B cell (primary cell): ENCODE results near the gene PTPRM. TPM values are rescaled to one million over a fixed set of nuclear protein-coding genes. Genes with fewer than 3 reads are reported as not detected.

Source experiments
- ATAC-seq: fragments of 200-7000 bp; cut with Tn5 transposase; one replicate; pipeline ENCODE4 v1.10.0; 2021; ENCODE audit warnings: low read depth, mild to moderate bottlenecking, moderate number of reproducible peaks, moderate library complexity
- CTCF ChIA-PET: fragments of 350-600 bp; sonication (Branson Sonifier 250); formaldehyde crosslinking; loops from one replicate; lab custom pipeline; 2021; ENCODE audit warnings: antibody characterized with exemption, inconsistent platforms; lab: Charles Lee
- POLR2A ChIA-PET: fragments of 350-600 bp; sonication (Branson Sonifier 250); formaldehyde crosslinking; loops from one replicate; lab custom pipeline; 2021; ENCODE audit warnings: antibody characterized with exemption; lab: Charles Lee
- DNase-seq: peaks from one replicate; pipeline ENCODE4 v3.0.0; 2013
- H2AFZ ChIP-seq: 2 replicates; pipeline ENCODE4 v1.6.1; 2012; ENCODE audit warnings: mild to moderate bottlenecking, low read depth, low read length; ENCODE audit not compliant: insufficient read depth, poor library complexity, severe bottlenecking
- H3K27ac ChIP-seq, 2 donors: 1 replicate in 1 of 2; 2 replicates in 1 of 2; pipeline ENCODE4 v1.5.1; 2012 to 2013; ENCODE audit warnings: low read length in 2 of 2, mild to moderate bottlenecking in 2 of 2, moderate library complexity in 1 of 2
- H3K27me3 ChIP-seq, 4 experiments: fragments of 200-600 bp in 1 of 4; sonication (generic) in 1 of 4; replicated peaks in 1 of 4; 1 replicate in 2 of 4; 2 replicates in 2 of 4; pipeline versions ENCODE4 v1.6.1 to v1.7.0; 2013 to 2016; ENCODE audit warnings: low read length in 3 of 4, mild to moderate bottlenecking in 2 of 4, mixed read lengths in 1 of 4, moderate library complexity in 1 of 4; ENCODE audit not compliant: insufficient read depth in 4 of 4, control insufficient read depth in 3 of 4; ENCODE audit errors: control extremely low read depth in 1 of 4
- H3K36me3 ChIP-seq, 2 experiments: replicated peaks in 1 of 2; 1 replicate in 1 of 2; 2 replicates in 1 of 2; pipeline versions ENCODE4 v1.6.1 to v1.7.1; 2013; ENCODE audit warnings: low read length in 1 of 2; ENCODE audit not compliant: insufficient read depth in 2 of 2, control insufficient read depth in 1 of 2; ENCODE audit errors: control extremely low read depth in 1 of 2, extremely low read depth in 1 of 2
- H3K4me1 ChIP-seq, 2 donors: fragments of 200-600 bp in 1 of 2; sonication (generic) in 1 of 2; 1 replicate in 1 of 2; 2 replicates in 1 of 2; pipeline versions ENCODE4 v1.5.1 to v1.6.1; 2013 to 2017; ENCODE audit warnings: low read length in 2 of 2; ENCODE audit not compliant: control insufficient read depth in 2 of 2, insufficient read depth in 2 of 2
- H3K4me2 ChIP-seq: replicated peaks from 2 replicates; pipeline ENCODE3; 2012; ENCODE audit warnings: mild to moderate bottlenecking, low read depth, low read length; ENCODE audit not compliant: poor library complexity, severe bottlenecking
- H3K4me3 ChIP-seq, 5 experiments: fragments of 200-600 bp in 1 of 5; sonication (generic) in 1 of 5; 1 replicate in 3 of 5; 2 replicates in 2 of 5; pipeline versions ENCODE4 v1.5.1 to v1.7.0; 2011 to 2016; ENCODE audit warnings: low read length in 4 of 5, mild to moderate bottlenecking in 4 of 5, low read depth in 2 of 5, control low read depth in 1 of 5, moderate library complexity in 1 of 5; ENCODE audit not compliant: insufficient read depth in 1 of 5; ENCODE audit errors: control extremely low read depth in 1 of 5, extremely low read depth in 1 of 5
- H3K79me2 ChIP-seq: fragments of 200-600 bp; sonication (generic); one replicate; pipeline ENCODE4 v1.6.0; 2016; ENCODE audit warnings: low read length; ENCODE audit not compliant: control insufficient read depth, insufficient read depth
- H3K9ac ChIP-seq: fragments of 200-600 bp; sonication (generic); 2 replicates; pipeline ENCODE4 v1.6.1; 2017; ENCODE audit warnings: mild to moderate bottlenecking, low read length, moderate library complexity
- H3K9me3 ChIP-seq, 3 donors: one replicate each; pipeline versions ENCODE4 v1.6.1 to v1.7.1; 2013; ENCODE audit warnings: low read length in 2 of 3; ENCODE audit not compliant: control insufficient read depth in 2 of 3, insufficient read depth in 1 of 3; ENCODE audit errors: control extremely low read depth in 1 of 3
- H4K20me1 ChIP-seq: 2 replicates; pipeline ENCODE4 v1.6.0; 2012; ENCODE audit warnings: mild to moderate bottlenecking, low read length; ENCODE audit not compliant: insufficient read depth, control insufficient read depth, poor library complexity, severe bottlenecking
- H3K27ac Mint-ChIP-seq: one replicate; pipeline ENCODE4 v1.8.0; 2021; ENCODE audit warnings: mixed read lengths
- H3K27me3 Mint-ChIP-seq: one replicate; pipeline ENCODE4 v1.8.0; 2021; ENCODE audit warnings: mixed read lengths
- H3K4me1 Mint-ChIP-seq: one replicate; pipeline ENCODE4 v1.8.0; 2021; ENCODE audit warnings: mixed read lengths
- H3K4me3 Mint-ChIP-seq: one replicate; pipeline ENCODE4 v1.8.0; 2021; ENCODE audit warnings: mixed read lengths
- H3K9me3 Mint-ChIP-seq: one replicate; pipeline ENCODE4 v1.8.0; 2022; ENCODE audit warnings: mixed read lengths; ENCODE audit not compliant: insufficient read depth
- EZH2 ChIP-seq: IDR thresholded peaks from 2 replicates; pipeline ENCODE4 v1.6.1; 2012; ENCODE audit warnings: borderline replicate concordance, low read depth, mild to moderate bottlenecking, moderate library complexity, low read length; ENCODE audit not compliant: insufficient read depth, poor library complexity, severe bottlenecking
- WGBS: methylation state at CpG from one replicate; pipeline ENCODE4 v1.1.5; 2013; ENCODE audit warnings: missing lambda C conversion rate; ENCODE audit not compliant: insufficient coverage; 5-methylcytosine and 5-hydroxymethylcytosine counted together
- intact Hi-C: fragments of 100-400 bp; cut with micrococcal nuclease; formaldehyde crosslinking; loops from one replicate; pipeline ENCODE4 v1.10.0; 2022
- polyA plus RNA-seq: library from polyadenylated mRNA; depleted of rRNA; stranded (reverse); fragments of >200 nt; gene quantifications from 2 replicates; pipeline ENCODE4 v1.2.3, GENCODE V29; 2012
- total RNA-seq, 2 donors: library from RNA; stranded (reverse); fragments of 120-200 nt in 1 of 2; gene quantifications; 1 replicate in 1 of 2; 2 replicates in 1 of 2; pipeline versions ENCODE4 v1.2.3 to v1.2.4, GENCODE V29; 2013 to 2022
- TF ChIP-seq, protein P1 (sequence below): fragments of 200-600 bp; IDR thresholded peaks from one replicate; pipeline ENCODE4 v1.8.0; 2022; ENCODE audit warnings: antibody characterized with exemption, mild to moderate bottlenecking

Gene PTPRM
- total and polyA plus RNA-seq, 2 donors (not counting 1 experiment from before 2014, with no cell fraction given) = 0.20 to 0.89 TPM

DNA sequence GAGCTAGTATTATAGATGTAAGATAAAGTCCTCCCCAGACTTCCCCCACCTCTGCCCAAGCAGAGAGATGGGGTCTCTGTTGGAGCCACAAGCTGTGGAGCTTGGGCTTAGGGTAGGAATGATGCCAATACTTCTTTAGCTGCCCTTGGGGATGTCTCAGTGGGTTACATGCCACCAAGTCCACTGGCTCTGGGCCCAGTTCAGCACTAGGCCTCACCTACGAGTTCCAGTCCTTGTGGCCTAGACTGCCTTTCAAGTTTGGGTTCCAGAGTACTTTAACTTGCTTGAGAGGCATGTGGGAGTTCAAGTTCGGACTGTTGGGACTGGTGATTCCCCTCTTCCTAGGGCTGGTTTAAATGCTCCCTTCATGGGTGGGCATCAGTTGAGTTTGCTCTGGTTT lies 272.4 kb downstream of the PTPRM start:
- H4K20me1 ChIP-seq = no peaks in the 10 kb centered on the region
- intact Hi-C loops = no loop called here
- H3K4me3 Mint-ChIP-seq = no peak overlapping the region
- ChIA-PET CTCF (no interaction called here), POLR2A (no interaction called here)
- H3K27me3 Mint-ChIP-seq = no peaks in the 10 kb centered on the region
- H3K4me3 ChIP-seq = no peak overlapping the region
- H3K9me3 Mint-ChIP-seq = peaks cover 4% of the 10 kb centered on the region
- H3K9me3 ChIP-seq = peaks cover 0 to 14% (median 2%) of the 10 kb centered on the region in 3 donors
- no peak for TF ChIP-seq EZH2
- TF ChIP-seq, protein P1, sequence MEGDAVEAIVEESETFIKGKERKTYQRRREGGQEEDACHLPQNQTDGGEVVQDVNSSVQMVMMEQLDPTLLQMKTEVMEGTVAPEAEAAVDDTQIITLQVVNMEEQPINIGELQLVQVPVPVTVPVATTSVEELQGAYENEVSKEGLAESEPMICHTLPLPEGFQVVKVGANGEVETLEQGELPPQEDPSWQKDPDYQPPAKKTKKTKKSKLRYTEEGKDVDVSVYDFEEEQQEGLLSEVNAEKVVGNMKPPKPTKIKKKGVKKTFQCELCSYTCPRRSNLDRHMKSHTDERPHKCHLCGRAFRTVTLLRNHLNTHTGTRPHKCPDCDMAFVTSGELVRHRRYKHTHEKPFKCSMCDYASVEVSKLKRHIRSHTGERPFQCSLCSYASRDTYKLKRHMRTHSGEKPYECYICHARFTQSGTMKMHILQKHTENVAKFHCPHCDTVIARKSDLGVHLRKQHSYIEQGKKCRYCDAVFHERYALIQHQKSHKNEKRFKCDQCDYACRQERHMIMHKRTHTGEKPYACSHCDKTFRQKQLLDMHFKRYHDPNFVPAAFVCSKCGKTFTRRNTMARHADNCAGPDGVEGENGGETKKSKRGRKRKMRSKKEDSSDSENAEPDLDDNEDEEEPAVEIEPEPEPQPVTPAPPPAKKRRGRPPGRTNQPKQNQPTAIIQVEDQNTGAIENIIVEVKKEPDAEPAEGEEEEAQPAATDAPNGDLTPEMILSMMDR = no peak
- no peak overlapping the region for H3K27ac Mint-ChIP-seq
- ATAC-seq (no peak), DNase-seq (no peak)
- no peak overlapping the region for H3K27ac ChIP-seq
- H3K4me2 ChIP-seq = no peak overlapping the region
- H3K36me3 ChIP-seq = no peaks in the 10 kb centered on the region
- no peaks in the 10 kb centered on the region for H3K4me1 Mint-ChIP-seq
- H3K9ac ChIP-seq = no peak overlapping the region
- 86% methylated on average over 2 of the region's 2 CpGs for WGBS
- no peaks in the 10 kb centered on the region for H3K79me2 ChIP-seq
- no peaks in the 10 kb centered on the region for H3K27me3 ChIP-seq
- H2AFZ ChIP-seq = no peak overlapping the region
- H3K4me1 ChIP-seq = no peaks in the 10 kb centered on the region

DNA sequence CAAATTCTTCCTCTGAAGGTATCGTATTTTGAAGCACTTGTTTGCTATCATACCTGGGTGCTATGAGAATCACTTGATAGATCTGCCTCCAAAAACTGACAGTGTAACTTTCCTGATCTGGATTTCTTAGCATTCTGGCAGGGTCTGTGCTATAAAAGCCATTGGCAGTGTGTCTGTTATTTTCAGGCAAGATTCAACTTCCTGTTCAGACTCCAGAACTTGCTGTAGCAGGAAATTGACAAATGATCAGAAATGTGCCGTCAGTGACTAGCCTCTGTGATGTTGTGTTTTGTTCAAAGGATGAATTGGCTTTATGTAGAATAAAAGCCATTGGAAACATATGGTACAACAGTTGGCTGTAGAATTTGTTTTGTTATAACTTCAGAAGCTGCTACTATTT lies 273.3 kb downstream of the PTPRM start:
- H3K27ac Mint-ChIP-seq = no peak overlapping the region
- no peaks in the 10 kb centered on the region for H3K27me3 ChIP-seq
- H3K27me3 Mint-ChIP-seq = no peaks in the 10 kb centered on the region
- no peaks in the 10 kb centered on the region for H3K4me1 ChIP-seq
- H3K4me1 Mint-ChIP-seq = no peaks in the 10 kb centered on the region
- ATAC-seq (no peak), DNase-seq (no peak)
- 50% methylated on average over 2 of the region's 2 CpGs for WGBS
- no peak overlapping the region for H3K4me3 Mint-ChIP-seq
- intact Hi-C loops = no loop called here
- ChIA-PET POLR2A (no interaction called here), CTCF (no interaction called here)
- H3K27ac ChIP-seq = no peak overlapping the region
- H3K4me3 ChIP-seq = no peak overlapping the region
- no peak for TF ChIP-seq EZH2
- TF ChIP-seq, protein P1 = no peak
- no peak overlapping the region for H2AFZ ChIP-seq
- no peaks in the 10 kb centered on the region for H4K20me1 ChIP-seq
- H3K4me2 ChIP-seq = no peak overlapping the region
- no peaks in the 10 kb centered on the region for H3K36me3 ChIP-seq
- H3K9me3 Mint-ChIP-seq = peaks cover 7% of the 10 kb centered on the region
- H3K79me2 ChIP-seq = no peaks in the 10 kb centered on the region
- no peak overlapping the region for H3K9ac ChIP-seq
- peaks cover 1 to 14% (median 8%) of the 10 kb centered on the region in 3 donors for H3K9me3 ChIP-seq
